ENCODE measurements around the gene PYGM. TPM values are rescaled to one million over a fixed set of nuclear protein-coding genes. Genes with fewer than 3 reads are reported as not detected.
A peak's percentile ranks its signal among the peaks of the same experiment; 100 is the strongest.

PYGM gene
- total and polyA plus RNA-seq, 2 of the 13 experiments (the other 11 are each of a cell fraction or from before 2014, with no cell fraction given): 0.11 to 0.12 TPM

DNA sequence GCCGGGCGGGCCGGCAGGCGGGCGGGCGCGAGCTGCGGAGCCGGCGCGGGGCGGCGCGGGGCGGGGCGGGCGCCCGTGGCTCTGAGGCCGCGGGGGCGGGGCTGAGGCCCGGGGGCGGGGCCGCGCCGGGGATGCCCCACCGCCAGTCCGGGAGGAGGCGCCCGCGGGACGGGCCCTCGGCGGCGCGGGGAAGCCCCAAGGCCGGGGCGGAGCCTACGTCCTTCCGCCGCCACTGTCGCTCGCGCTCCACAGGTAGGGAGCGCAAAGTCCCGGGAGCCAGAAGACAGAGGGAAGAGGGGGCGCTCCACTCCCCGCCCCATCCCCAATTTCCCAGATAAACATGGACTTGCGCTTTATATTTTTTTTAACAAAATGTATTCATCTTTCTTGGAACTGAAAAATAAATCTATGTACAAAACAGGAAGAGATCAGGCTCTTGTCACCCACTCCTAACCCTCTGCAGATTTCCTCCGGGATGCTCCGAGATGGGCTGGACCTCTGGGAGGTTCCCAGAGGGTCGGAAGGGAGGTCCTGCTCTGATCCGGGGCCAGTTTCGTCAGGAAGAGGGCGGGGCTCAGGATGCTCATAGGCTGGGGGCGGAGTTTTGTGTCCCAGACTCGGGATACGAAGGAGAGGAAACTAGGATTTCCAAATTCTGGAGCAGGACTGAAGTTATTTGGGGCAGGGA is 43.5 kb upstream of the PYGM start, which contains the start of gene MAP4K2 (continued):
- TF ChIP-seq, protein P1, sequence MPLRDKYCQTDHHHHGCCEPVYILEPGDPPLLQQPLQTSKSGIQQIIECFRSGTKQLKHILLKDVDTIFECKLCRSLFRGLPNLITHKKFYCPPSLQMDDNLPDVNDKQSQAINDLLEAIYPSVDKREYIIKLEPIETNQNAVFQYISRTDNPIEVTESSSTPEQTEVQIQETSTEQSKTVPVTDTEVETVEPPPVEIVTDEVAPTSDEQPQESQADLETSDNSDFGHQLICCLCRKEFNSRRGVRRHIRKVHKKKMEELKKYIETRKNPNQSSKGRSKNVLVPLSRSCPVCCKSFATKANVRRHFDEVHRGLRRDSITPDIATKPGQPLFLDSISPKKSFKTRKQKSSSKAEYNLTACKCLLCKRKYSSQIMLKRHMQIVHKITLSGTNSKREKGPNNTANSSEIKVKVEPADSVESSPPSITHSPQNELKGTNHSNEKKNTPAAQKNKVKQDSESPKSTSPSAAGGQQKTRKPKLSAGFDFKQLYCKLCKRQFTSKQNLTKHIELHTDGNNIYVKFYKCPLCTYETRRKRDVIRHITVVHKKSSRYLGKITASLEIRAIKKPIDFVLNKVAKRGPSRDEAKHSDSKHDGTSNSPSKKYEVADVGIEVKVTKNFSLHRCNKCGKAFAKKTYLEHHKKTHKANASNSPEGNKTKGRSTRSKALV (CRISPR knock-in tag; IDR thresholded peaks at IDR 0.05): 0 out of 2 replicates have a peak, but pooled peaks have one; percentile 41
- no peak for TF ChIP-seq XBP1 (CRISPR knock-in tag; IDR thresholded peaks at IDR 0.05)
- 0 out of 2 replicates have a peak, but pooled peaks have one; percentile 21 for TF ChIP-seq PHF20 (CRISPR knock-in tag; IDR thresholded peaks at IDR 0.05)
- peak; percentile 29; the same call in 1 of the 2 replicates for TF ChIP-seq NCOR1 (IDR thresholded peaks at IDR 0.05; ENCODE audit: borderline replicate concordance, low read length)
- TF ChIP-seq ZNF20 (CRISPR knock-in tag; IDR thresholded peaks at IDR 0.05): no peak
- TF ChIP-seq, protein P2, sequence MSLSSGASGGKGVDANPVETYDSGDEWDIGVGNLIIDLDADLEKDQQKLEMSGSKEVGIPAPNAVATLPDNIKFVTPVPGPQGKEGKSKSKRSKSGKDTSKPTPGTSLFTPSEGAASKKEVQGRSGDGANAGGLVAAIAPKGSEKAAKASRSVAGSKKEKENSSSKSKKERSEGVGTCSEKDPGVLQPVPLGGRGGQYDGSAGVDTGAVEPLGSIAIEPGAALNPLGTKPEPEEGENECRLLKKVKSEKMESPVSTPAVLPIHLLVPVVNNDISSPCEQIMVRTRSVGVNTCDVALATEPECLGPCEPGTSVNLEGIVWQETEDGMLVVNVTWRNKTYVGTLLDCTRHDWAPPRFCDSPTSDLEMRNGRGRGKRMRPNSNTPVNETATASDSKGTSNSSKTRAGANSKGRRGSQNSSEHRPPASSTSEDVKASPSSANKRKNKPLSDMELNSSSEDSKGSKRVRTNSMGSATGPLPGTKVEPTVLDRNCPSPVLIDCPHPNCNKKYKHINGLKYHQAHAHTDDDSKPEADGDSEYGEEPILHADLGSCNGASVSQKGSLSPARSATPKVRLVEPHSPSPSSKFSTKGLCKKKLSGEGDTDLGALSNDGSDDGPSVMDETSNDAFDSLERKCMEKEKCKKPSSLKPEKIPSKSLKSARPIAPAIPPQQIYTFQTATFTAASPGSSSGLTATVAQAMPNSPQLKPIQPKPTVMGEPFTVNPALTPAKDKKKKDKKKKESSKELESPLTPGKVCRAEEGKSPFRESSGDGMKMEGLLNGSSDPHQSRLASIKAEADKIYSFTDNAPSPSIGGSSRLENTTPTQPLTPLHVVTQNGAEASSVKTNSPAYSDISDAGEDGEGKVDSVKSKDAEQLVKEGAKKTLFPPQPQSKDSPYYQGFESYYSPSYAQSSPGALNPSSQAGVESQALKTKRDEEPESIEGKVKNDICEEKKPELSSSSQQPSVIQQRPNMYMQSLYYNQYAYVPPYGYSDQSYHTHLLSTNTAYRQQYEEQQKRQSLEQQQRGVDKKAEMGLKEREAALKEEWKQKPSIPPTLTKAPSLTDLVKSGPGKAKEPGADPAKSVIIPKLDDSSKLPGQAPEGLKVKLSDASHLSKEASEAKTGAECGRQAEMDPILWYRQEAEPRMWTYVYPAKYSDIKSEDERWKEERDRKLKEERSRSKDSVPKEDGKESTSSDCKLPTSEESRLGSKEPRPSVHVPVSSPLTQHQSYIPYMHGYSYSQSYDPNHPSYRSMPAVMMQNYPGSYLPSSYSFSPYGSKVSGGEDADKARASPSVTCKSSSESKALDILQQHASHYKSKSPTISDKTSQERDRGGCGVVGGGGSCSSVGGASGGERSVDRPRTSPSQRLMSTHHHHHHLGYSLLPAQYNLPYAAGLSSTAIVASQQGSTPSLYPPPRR (CRISPR knock-in tag; IDR thresholded peaks at IDR 0.05; ENCODE audit: borderline replicate concordance): no peak
- peak; percentile 89 for TF ChIP-seq HIVEP1 (CRISPR knock-in tag; IDR thresholded peaks at IDR 0.05)
- 0 out of 2 replicates have a peak, but pooled peaks have one; percentile 24 for TF ChIP-seq HOXA5 (CRISPR knock-in tag; IDR thresholded peaks at IDR 0.05)
- no peak for TF ChIP-seq HNRNPL (IDR thresholded peaks at IDR 0.05; ENCODE audit: low read depth, low read length)
- no peak for TF ChIP-seq ZNF121 (CRISPR knock-in tag; IDR thresholded peaks at IDR 0.05)
- no peak for TF ChIP-seq ZNF501 (CRISPR knock-in tag; IDR thresholded peaks at IDR 0.05)
- TF ChIP-seq TRIM24 (CRISPR knock-in tag; IDR thresholded peaks at IDR 0.05): no peak
- no peak for TF ChIP-seq ZNF644 (CRISPR knock-in tag; IDR thresholded peaks at IDR 0.05; ENCODE audit: low read depth)
- TF ChIP-seq POLR2AphosphoS5 (IDR thresholded peaks at IDR 0.05; ENCODE audit: low read depth, low read length): peak; percentile 40; the same call in 1 of the 2 replicates
- TF ChIP-seq GTF3A (CRISPR knock-in tag; conservative IDR thresholded peaks at IDR 0.05): no peak
- TF ChIP-seq YEATS4 (CRISPR knock-in tag; IDR thresholded peaks at IDR 0.05; ENCODE audit: borderline replicate concordance): peak; percentile 61; the same call in 1 of the 2 replicates
- TF ChIP-seq, protein P3, sequence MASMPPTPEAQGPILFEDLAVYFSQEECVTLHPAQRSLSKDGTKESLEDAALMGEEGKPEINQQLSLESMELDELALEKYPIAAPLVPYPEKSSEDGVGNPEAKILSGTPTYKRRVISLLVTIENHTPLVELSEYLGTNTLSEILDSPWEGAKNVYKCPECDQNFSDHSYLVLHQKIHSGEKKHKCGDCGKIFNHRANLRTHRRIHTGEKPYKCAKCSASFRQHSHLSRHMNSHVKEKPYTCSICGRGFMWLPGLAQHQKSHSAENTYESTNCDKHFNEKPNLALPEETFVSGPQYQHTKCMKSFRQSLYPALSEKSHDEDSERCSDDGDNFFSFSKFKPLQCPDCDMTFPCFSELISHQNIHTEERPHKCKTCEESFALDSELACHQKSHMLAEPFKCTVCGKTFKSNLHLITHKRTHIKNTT (CRISPR knock-in tag; IDR thresholded peaks at IDR 0.05): no peak
- TF ChIP-seq, protein P4, sequence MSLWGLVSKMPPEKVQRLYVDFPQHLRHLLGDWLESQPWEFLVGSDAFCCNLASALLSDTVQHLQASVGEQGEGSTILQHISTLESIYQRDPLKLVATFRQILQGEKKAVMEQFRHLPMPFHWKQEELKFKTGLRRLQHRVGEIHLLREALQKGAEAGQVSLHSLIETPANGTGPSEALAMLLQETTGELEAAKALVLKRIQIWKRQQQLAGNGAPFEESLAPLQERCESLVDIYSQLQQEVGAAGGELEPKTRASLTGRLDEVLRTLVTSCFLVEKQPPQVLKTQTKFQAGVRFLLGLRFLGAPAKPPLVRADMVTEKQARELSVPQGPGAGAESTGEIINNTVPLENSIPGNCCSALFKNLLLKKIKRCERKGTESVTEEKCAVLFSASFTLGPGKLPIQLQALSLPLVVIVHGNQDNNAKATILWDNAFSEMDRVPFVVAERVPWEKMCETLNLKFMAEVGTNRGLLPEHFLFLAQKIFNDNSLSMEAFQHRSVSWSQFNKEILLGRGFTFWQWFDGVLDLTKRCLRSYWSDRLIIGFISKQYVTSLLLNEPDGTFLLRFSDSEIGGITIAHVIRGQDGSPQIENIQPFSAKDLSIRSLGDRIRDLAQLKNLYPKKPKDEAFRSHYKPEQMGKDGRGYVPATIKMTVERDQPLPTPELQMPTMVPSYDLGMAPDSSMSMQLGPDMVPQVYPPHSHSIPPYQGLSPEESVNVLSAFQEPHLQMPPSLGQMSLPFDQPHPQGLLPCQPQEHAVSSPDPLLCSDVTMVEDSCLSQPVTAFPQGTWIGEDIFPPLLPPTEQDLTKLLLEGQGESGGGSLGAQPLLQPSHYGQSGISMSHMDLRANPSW (CRISPR knock-in tag; IDR thresholded peaks at IDR 0.05; ENCODE audit: borderline replicate concordance): 0 out of 2 replicates have a peak, but pooled peaks have one; percentile 15

Measured in HepG2 (cell line).